Stimulated activated CD4-positive, alpha-beta T cell treated with anti-CD3 and anti-CD28 coated beads, Interleukin-1b, Interleukin-23, amount 100 ng/mL, for 24 hours (primary cell): ENCODE measurements around the gene HBA1.
"Not testable (repeated sequence)": the region's sequence is repeated elsewhere in the genome, so short reads cannot be mapped to it uniquely, and the experiment has no call there.

Source experiments
- DNase-seq, 4 experiments: peaks; one replicate each; pipeline ENCODE4 v3.0.0-alpha.2; 2020; ENCODE audit warnings: low read depth in 4 of 4, low spot score in 1 of 4

HBA1 gene

GRCh38 chr16:159136-159849 is 17.2 kb upstream of the HBA1 start:
- DNase-seq = no peak

- DNase-seq = not testable (repeated sequence)
Measured at GRCh38 chr16:160242-160641, 16.2 kb upstream of the HBA1 start.

GRCh38 chr16:160691-161190 is 15.7 kb upstream of the HBA1 start:
- DNase-seq = no peak

GRCh38 chr16:162271-162991 is 14.0 kb upstream of the HBA1 start:
- DNase-seq = no peak

GRCh38 chr16:163139-163538 is 13.3 kb upstream of the HBA1 start:
- DNase-seq = not testable (repeated sequence)

- not testable (repeated sequence) for DNase-seq
Measured at GRCh38 chr16:163696-164095, 12.8 kb upstream of the HBA1 start.

- not testable (repeated sequence) for DNase-seq
Measured at GRCh38 chr16:164134-164823, 12.2 kb upstream of the HBA1 start.

GRCh38 chr16:164827-165538 is 11.5 kb upstream of the HBA1 start:
- no peak for DNase-seq

- no peak for DNase-seq
Measured at GRCh38 chr16:165539-166374, 10.7 kb upstream of the HBA1 start, which contains the start of gene HBM. HBM (plus strand) TSS chr16:165978; CDS start chr16:165998, 20 bp downstream.

- no peak for DNase-seq
Measured at GRCh38 chr16:166375-167121, 9.9 kb upstream of the HBA1 start.

GRCh38 chr16:167122-167690 is 9.3 kb upstream of the HBA1 start:
- DNase-seq = no peak

- no peak for DNase-seq
Measured at GRCh38 chr16:168424-168823, 8.1 kb upstream of the HBA1 start.

GRCh38 chr16:169014-169413 is 7.5 kb upstream of the HBA1 start:
- DNase-seq = no peak

GRCh38 chr16:170088-170507 is 6.4 kb upstream of the HBA1 start:
- not testable (repeated sequence) for DNase-seq

GRCh38 chr16:170788-171187 is 5.7 kb upstream of the HBA1 start:
- DNase-seq = no peak

- not testable (repeated sequence) for DNase-seq
Measured at GRCh38 chr16:172374-172941, 4.0 kb upstream of the HBA1 start, which contains the start of gene HBA2. HBA2 (plus strand) TSS chr16:172876; CDS start chr16:172913, 37 bp downstream.

GRCh38 chr16:173211-173854 is 3.1 kb upstream of the HBA1 start:
- not testable (repeated sequence) for DNase-seq
